ENCODE results near the gene AWAT2. TPM values are rescaled to one million over a fixed set of nuclear protein-coding genes. Genes with fewer than 3 reads are reported as not detected.

Gene AWAT2, protein sequence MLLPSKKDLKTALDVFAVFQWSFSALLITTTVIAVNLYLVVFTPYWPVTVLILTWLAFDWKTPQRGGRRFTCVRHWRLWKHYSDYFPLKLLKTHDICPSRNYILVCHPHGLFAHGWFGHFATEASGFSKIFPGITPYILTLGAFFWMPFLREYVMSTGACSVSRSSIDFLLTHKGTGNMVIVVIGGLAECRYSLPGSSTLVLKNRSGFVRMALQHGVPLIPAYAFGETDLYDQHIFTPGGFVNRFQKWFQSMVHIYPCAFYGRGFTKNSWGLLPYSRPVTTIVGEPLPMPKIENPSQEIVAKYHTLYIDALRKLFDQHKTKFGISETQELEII
- not detected for total RNA-seq (ENCODE audit: unreplicated experiment)
- long read RNA-seq = 0 reads

DNA sequence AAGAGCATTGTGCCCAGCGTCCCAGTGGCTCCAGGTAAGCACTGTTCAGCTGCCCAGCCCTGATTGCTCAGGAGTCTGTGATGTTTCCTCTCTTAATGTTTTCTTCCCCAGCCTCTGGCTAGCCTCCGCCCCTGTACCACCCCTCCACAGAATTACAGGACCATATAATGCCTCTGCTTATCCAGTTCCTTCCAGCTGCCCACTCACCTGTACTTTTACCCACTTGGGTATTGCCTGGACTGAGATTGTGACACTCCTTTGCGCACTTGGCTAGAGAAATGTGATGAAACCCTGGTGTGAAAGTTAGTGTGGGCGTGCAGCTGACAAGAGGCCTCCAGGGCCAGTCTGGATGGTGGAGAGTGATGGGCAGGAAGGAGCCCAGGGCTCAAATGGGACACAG is at the start of gene AWAT2:
Gene AWAT2, minus strand, starts transcription at position 14 of the 400 bp plus-strand sequence. Its CDS starts 6 bp downstream, at position 8.
- H3K4me1 Mint-ChIP-seq (ENCODE audit: low read depth, unreplicated experiment) = no peaks in the 10 kb centered on the region
- no peak within 1 kb of the TSS for H3K27ac Mint-ChIP-seq (ENCODE audit: unreplicated experiment)
- H3K36me3 Mint-ChIP-seq (ENCODE audit: unreplicated experiment) = no peaks in the 10 kb centered on the region
- peaks cover 3% of the 10 kb centered on the region for H3K27me3 Mint-ChIP-seq (ENCODE audit: unreplicated experiment)
- TF ChIP-seq CTCF (IDR thresholded peaks at IDR 0.05; ENCODE audit: partially characterized antibody, unreplicated experiment) = no peak
- DNase-seq = no peak
- H3K9me3 Mint-ChIP-seq (ENCODE audit: unreplicated experiment) = no peaks in the 10 kb centered on the region
- no peak within 1 kb of the TSS for H3K4me3 Mint-ChIP-seq (ENCODE audit: unreplicated experiment)

DNA sequence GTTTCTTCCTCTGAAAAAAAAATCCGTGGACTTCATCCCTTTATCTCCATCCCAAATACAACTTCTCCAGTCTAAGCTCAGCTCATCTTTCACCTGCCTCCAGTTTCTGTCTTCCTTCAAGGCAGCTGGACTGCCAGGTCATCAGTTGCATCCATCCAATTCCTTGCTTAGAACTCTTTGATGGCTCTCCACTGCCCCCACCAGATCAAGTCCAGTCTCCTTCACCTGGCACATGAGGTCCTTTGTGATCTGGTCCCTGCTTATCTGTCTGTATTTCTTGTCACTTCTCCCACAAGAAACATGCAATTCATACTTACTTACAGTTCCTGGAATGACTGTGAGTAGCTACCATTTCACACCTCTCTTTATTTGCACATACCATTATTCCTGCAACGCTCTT is 46.3 kb upstream of the AWAT2 start:
- no peaks in the 10 kb centered on the region for H3K27me3 Mint-ChIP-seq (ENCODE audit: unreplicated experiment)
- no peak for TF ChIP-seq CTCF (IDR thresholded peaks at IDR 0.05; ENCODE audit: partially characterized antibody, unreplicated experiment)
- H3K4me1 Mint-ChIP-seq (ENCODE audit: low read depth, unreplicated experiment) = no peaks in the 10 kb centered on the region
- no peak for DNase-seq
- H3K4me3 Mint-ChIP-seq (ENCODE audit: unreplicated experiment) = no peak overlapping the region
- no peaks in the 10 kb centered on the region for H3K9me3 Mint-ChIP-seq (ENCODE audit: unreplicated experiment)
- H3K36me3 Mint-ChIP-seq (ENCODE audit: unreplicated experiment) = no peaks in the 10 kb centered on the region
- no peak overlapping the region for H3K27ac Mint-ChIP-seq (ENCODE audit: unreplicated experiment)

DNA sequence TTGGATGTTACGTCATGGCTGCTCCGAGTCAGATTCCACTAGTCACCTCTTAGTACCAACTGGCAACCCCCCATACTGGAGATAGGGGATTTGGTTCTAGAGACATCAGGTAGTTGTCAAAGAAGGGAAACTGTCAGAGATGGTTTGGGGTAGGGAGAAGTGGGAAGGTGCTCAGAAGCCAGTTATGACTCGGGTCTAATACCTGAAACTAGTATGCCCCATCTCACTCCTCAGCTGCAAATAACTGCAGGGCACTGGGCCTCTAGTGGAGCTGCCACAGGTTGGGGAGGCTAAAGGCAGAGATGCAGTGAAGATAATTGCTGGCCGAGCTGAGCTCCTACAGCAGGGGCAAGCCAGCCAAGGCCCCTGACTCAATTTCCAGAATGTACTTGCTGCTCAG is 42.5 kb upstream of the AWAT2 start:
- no peaks in the 10 kb centered on the region for H3K36me3 Mint-ChIP-seq (ENCODE audit: unreplicated experiment)
- no peaks in the 10 kb centered on the region for H3K9me3 Mint-ChIP-seq (ENCODE audit: unreplicated experiment)
- no peak for TF ChIP-seq CTCF (IDR thresholded peaks at IDR 0.05; ENCODE audit: partially characterized antibody, unreplicated experiment)
- H3K4me3 Mint-ChIP-seq (ENCODE audit: unreplicated experiment) = no peak overlapping the region
- H3K4me1 Mint-ChIP-seq (ENCODE audit: low read depth, unreplicated experiment) = no peaks in the 10 kb centered on the region
- DNase-seq = no peak
- no peak overlapping the region for H3K27ac Mint-ChIP-seq (ENCODE audit: unreplicated experiment)
- no peaks in the 10 kb centered on the region for H3K27me3 Mint-ChIP-seq (ENCODE audit: unreplicated experiment)

GRCh38 chrX:70089604-70090297 is 40.0 kb upstream of the AWAT2 start:
- H3K4me3 Mint-ChIP-seq (ENCODE audit: unreplicated experiment) = no peak overlapping the region
- H3K27me3 Mint-ChIP-seq (ENCODE audit: unreplicated experiment) = no peaks in the 10 kb centered on the region
- no peak for TF ChIP-seq CTCF (IDR thresholded peaks at IDR 0.05; ENCODE audit: partially characterized antibody, unreplicated experiment)
- H3K36me3 Mint-ChIP-seq (ENCODE audit: unreplicated experiment) = no peaks in the 10 kb centered on the region
- no peaks in the 10 kb centered on the region for H3K4me1 Mint-ChIP-seq (ENCODE audit: low read depth, unreplicated experiment)
- no peak overlapping the region for H3K27ac Mint-ChIP-seq (ENCODE audit: unreplicated experiment)
- H3K9me3 Mint-ChIP-seq (ENCODE audit: unreplicated experiment) = no peaks in the 10 kb centered on the region
- no peak for DNase-seq

DNA sequence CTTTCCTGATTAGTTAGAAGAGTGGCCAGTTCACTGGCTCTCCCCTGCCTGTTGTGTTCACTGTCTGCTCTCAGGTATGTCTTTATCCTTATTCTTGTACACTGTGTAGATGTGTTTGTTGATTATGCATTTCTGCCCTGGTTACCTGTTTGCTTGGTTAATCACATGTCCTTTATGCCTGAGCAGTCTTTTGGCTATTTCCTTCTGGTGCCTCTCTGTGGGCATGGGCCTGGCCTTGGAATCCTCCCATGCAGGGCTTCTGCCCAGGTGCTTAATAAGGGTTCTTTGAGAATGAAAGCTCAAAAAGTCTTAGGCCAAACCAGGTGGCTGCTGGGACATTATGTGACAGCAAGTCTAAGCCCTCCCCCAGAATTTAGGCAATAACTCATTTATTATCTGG is 39.0 kb upstream of the AWAT2 start:
- H3K36me3 Mint-ChIP-seq (ENCODE audit: unreplicated experiment) = no peaks in the 10 kb centered on the region
- no peak for TF ChIP-seq CTCF (IDR thresholded peaks at IDR 0.05; ENCODE audit: partially characterized antibody, unreplicated experiment)
- DNase-seq = no peak
- no peak overlapping the region for H3K4me3 Mint-ChIP-seq (ENCODE audit: unreplicated experiment)
- no peaks in the 10 kb centered on the region for H3K4me1 Mint-ChIP-seq (ENCODE audit: low read depth, unreplicated experiment)
- peaks cover 1% of the 10 kb centered on the region for H3K27me3 Mint-ChIP-seq (ENCODE audit: unreplicated experiment)
- H3K27ac Mint-ChIP-seq (ENCODE audit: unreplicated experiment) = no peak overlapping the region
- H3K9me3 Mint-ChIP-seq (ENCODE audit: unreplicated experiment) = no peaks in the 10 kb centered on the region

Measured in glutamatergic neuron (in vitro differentiated cells).